Stimulated activated CD4-positive, alpha-beta T cell treated with anti-CD3 and anti-CD28 coated beads, Interleukin-15, amount 100 ng/mL, for 1 hour (primary cell): ENCODE results near the gene AP3D1.
"Not testable (repeated sequence)": the region's sequence is repeated elsewhere in the genome, so short reads cannot be mapped to it uniquely, and the experiment has no call there.

Experiments
- DNase-seq, 2 donors: peaks; one replicate each; pipeline ENCODE4 v3.0.0-alpha.2; 2020; ENCODE audit warnings: low read depth in 1 of 2, low spot score in 1 of 2

AP3D1 gene

GRCh38 chr19:2089001-2089711, 62.2 kb downstream of the AP3D1 start:
- no peak for DNase-seq

DNA sequence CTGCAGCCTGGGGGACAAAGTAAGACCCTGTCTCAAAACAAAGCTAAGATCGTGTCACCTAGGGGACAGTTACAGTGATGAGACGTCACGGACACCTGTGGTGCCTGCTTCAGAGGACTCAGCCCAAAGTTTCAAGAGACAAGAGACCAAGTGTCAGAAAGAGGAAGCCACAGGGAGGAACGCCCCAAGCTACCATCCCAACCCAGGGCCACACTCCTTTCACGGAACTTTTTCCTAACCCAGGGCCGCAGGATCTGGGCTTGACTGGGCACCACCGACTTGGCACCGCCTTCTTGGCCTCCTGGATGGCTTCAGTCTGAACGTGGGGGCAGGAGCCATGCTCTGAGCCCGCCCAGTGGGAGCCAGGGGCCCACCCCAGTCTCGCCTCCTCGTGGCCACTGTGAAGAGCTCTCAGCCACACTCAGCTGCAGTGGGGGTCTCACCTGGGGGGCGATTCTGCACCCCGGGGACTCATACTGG, 63.7 kb downstream of the AP3D1 start:
- no peak for DNase-seq

GRCh38 chr19:2086695-2087620, 64.4 kb downstream of the AP3D1 start:
- not testable (repeated sequence) for DNase-seq

DNA sequence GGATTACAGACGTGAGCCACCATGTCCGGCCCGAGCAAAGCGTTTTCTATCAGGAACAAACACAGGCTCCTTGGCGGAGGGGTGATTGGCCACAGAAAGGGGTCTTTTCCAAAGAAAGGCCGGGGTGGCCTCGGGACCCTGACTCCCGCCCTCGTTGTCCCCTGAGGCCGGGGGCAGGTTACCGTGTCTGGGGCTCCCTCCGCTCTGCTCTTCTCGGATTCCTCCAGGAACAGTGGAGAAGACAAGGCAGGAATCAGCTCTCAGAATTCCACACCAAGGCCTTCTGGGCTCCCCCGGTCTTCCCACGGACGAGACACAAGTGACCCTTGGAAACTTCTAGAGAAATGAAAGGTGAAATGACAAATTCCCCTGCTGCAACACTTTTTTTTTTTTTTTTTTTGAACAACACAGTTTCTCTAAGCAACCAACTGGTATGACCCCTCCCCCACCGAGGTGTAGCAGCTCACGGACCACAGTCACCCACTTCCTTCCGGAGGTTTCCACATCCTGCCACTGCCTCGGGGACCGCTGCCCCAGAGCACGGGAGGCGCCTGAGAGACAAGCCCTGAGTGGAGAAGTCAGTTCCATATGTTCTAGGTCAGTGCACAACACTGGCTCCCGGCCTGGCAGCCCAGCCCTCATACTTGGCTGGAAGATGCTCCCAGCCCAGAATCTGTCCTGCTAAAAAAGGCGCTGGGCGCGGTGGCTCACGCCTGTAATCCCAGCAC, 66.2 kb downstream of the AP3D1 start:
- peak; percentile 69 to 88 for DNase-seq

DNA sequence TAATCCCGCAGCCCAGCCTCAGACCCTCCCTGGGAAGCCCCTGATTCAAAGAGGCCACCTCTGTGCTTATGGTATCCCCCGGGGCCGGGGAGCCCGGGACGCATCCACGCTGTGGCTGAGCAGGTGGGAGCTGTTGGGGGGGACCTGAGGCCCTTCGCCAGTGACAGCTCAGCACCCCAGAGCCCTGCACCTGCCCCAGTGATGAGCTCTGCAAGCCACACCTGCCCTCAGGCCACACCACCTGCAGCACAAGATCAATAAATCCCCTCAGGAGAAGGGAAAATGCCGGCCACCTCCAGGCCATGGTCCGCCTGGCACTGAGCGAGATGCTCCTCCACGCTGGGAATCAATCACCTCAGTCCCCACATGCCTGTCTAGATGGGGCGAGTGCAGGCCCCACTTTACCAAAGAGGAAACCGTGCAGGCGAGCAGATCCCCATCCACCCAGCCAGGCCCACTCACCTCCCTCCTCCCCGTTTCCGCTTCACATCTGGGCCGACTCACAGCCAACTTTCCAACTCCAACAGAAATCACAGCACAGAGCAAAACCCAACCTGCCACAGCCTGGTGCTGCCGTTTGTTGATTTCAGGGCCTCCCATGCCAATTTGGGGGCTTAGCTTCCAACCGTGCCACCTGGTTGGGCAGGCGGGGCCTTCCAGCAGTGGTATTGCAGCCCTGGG, 68.1 kb downstream of the AP3D1 start:
- DNase-seq = peak; percentile 42 to 58

- DNase-seq = no peak
Measured at GRCh38 chr19:2081873-2082810, 69.2 kb downstream of the AP3D1 start.

- no peak for DNase-seq
Measured at GRCh38 chr19:2080336-2080988, 70.9 kb downstream of the AP3D1 start.

DNA sequence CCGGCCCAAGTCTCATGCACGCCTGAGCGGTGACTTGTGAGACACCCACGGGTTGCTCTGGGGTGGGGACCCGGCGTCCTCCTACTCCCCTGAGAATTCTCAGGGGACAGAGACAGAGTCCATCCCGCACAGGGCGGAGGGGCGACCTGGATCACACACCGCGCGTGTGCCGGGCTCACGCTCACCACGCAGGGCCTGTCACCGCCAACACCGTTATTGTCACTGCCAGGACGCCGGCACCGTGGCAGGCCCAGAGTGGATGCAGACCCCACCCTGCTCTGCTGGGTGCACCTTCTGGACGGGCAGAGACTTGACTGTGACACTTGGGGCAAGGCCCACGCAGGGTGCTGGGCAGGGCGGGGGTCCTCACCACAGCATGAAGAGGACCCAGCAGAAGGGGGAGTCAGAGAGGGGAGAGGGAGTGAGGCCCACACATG, 71.5 kb downstream of the AP3D1 start:
- no peak for DNase-seq

GRCh38 chr19:2079076-2079864, 72.1 kb downstream of the AP3D1 start:
- DNase-seq = no peak

GRCh38 chr19:2077833-2078619, 73.3 kb downstream of the AP3D1 start:
- no peak for DNase-seq

DNA sequence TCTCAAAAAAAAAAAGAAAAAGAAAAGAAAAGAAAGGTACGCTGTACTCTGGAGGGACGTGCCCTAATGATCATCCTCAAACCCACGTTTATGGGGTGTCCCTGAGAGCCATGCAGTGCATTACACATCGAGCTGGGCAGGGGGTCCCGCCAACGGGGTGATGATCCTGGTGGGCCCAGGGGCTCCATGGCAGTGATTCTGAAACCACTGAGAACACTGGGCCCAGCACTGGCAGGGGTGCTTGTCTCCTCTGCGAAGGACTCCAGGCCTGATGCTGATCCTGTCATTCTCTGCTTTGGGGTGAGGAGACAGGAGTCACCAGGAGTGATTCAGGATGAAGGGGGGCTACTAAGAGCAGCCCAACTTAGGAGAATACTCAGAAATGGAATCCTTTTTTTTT, 74.0 kb downstream of the AP3D1 start:
- DNase-seq = no peak

DNA sequence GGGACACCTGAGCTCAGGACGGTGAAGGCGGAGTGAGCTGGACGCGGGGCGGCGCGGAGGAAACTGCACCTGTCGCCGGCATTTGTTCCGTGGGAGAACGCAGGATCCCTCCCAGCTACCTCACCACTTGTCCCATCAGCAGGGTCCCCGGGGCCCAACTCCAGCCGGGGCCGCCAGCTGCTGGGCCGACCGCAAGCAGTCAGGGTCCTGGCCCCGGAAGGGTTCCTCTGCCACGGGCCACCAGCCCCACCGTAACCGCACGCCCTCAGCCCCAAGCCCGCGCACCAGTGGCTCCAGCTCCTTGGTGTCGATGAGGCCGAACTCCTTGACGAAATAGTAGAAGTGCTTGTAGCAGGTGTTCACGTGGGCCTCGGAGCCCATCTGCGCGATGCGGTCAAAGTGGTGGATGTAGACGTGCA, 74.8 kb downstream of the AP3D1 start:
- DNase-seq = no peak

- DNase-seq = no peak
Measured at GRCh38 chr19:2072757-2073551, 78.4 kb downstream of the AP3D1 start.

GRCh38 chr19:2070986-2071673, 80.2 kb downstream of the AP3D1 start:
- DNase-seq = no peak

DNA sequence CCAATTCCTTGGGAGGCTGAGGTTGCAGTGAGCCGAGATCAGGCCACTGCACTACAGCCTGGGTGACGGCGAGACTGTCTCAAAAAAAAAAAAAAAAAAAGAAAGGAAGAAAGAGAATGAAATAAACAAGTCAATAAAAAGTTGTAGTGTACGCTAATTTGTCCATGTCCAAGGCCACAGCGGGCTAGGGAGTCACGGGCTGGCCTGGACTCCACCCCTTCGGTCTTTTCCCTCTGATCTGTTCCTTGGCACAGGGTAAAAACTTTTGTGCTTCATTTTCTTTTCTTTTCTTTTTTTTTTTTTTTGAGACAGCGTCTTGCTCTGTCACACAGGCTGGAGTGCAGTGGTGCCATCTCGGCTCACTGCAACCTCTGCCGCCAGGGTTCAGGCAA, 80.9 kb downstream of the AP3D1 start:
- no peak for DNase-seq

DNA sequence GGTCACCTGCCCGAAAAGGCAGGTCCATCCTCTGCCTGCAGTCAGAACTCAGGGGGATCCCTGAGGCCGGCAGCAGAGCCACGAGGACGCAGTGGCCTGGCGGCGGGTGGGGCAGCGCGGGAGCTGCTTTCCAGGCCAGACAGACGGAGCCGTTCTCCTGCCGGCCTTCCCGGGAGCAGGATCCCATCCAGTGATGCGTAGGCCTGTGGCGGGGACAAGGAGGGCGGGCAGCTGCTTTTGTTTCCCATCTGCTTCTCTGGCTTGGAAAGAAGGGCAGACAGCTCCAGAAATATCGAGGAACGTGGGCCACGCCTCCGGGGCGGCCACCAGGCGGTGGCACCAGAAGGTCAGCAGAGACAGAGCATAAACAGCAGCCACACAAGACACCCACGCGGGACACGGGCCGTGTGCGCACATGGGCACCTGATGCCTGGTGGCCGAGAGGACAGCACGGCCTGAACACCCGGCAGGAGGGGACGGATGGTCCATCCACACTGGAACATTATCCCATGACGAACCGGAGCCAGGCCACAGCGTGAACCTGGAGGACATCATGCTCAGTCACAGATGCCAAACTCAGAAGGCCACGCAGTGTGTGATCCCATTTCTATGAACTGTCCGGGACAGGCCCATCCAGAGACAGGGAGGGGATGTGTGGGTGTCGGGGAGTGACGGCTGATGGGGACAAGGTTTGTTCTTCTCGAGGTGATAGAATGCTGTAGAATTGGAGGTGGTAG, 86.4 kb downstream of the AP3D1 start:
- no peak for DNase-seq
